GM12874 (cell line): ENCODE results near the gene CYP4A22.

Source experiments
- CTCF ChIP-seq: IDR thresholded peaks from 2 replicates; pipeline ENCODE4 v1.5.1; 2011; ENCODE audit warnings: low read depth, mild to moderate bottlenecking, control low read depth, low read length, moderate library complexity; ENCODE audit not compliant: insufficient read depth

Gene CYP4A22

GRCh38 chr1:47187926-47188250 is 50.6 kb downstream of the CYP4A22 start:
- no peak for TF ChIP-seq CTCF

GRCh38 chr1:47188791-47189785 is 51.8 kb downstream of the CYP4A22 start:
- no peak for TF ChIP-seq CTCF

GRCh38 chr1:47189844-47190508 is 52.7 kb downstream of the CYP4A22 start, which contains the start of gene PDZK1IP1:
TSS of gene PDZK1IP1 (minus strand) at chr1:47190036. CDS start at chr1:47189932, 104 bp downstream.
- TF ChIP-seq CTCF = no peak

GRCh38 chr1:47190509-47190855 is 53.2 kb downstream of the CYP4A22 start:
- no peak for TF ChIP-seq CTCF

GRCh38 chr1:47190857-47191256 is 53.6 kb downstream of the CYP4A22 start:
- TF ChIP-seq CTCF = no peak

GRCh38 chr1:47191940-47192457 is 54.8 kb downstream of the CYP4A22 start:
- TF ChIP-seq CTCF = no peak
